Fibroblast of skin of left quadriceps (primary cell): ENCODE data around the gene TOMM7.
"Not testable (repeated sequence)": the region's sequence is repeated elsewhere in the genome, so short reads cannot be mapped to it uniquely, and the experiment has no call there.

Experiments
- DNase-seq, 2 experiments: peaks; one replicate each; pipeline ENCODE4 v3.0.0-alpha.2; 2013; ENCODE audit warnings: low read depth in 2 of 2

TOMM7 gene

GRCh38 chr7:22821702-22822485 lies 755 bp downstream of the TOMM7 start:
- no peak for DNase-seq

- no peak for DNase-seq
Observed at GRCh38 chr7:22819476-22819875, 3.2 kb downstream of the TOMM7 start.

GRCh38 chr7:22814261-22815208 lies 8.1 kb downstream of the TOMM7 start:
- DNase-seq: no peak

GRCh38 chr7:22812353-22812752 lies 10.3 kb downstream of the TOMM7 start:
- DNase-seq: no peak

- DNase-seq: no peak
Observed at GRCh38 chr7:22811746-22812280, 10.8 kb downstream of the TOMM7 start.

GRCh38 chr7:22810843-22811242 lies 11.8 kb downstream of the TOMM7 start:
- no peak for DNase-seq

GRCh38 chr7:22809902-22810642 lies 12.6 kb downstream of the TOMM7 start:
- DNase-seq: no peak

- no peak for DNase-seq
Observed at GRCh38 chr7:22808140-22808539, 14.5 kb downstream of the TOMM7 start.

GRCh38 chr7:22806752-22807151 lies 15.9 kb downstream of the TOMM7 start:
- DNase-seq: no peak

GRCh38 chr7:22805227-22805626 lies 17.4 kb downstream of the TOMM7 start:
- no peak for DNase-seq

GRCh38 chr7:22802831-22803230 lies 19.8 kb downstream of the TOMM7 start:
- not testable (repeated sequence) for DNase-seq

GRCh38 chr7:22802426-22802825 lies 20.2 kb downstream of the TOMM7 start:
- DNase-seq: no peak

GRCh38 chr7:22801912-22802311 lies 20.7 kb downstream of the TOMM7 start:
- DNase-seq: no peak

GRCh38 chr7:22799633-22800032 lies 23.0 kb downstream of the TOMM7 start:
- DNase-seq: no peak

GRCh38 chr7:22793593-22794462 lies 28.8 kb downstream of the TOMM7 start:
- no peak for DNase-seq

- no peak for DNase-seq
Observed at GRCh38 chr7:22791204-22792158, 31.2 kb downstream of the TOMM7 start.

GRCh38 chr7:22790640-22791039 lies 32.0 kb downstream of the TOMM7 start:
- not testable (repeated sequence) for DNase-seq

GRCh38 chr7:22787951-22788350 lies 34.7 kb downstream of the TOMM7 start:
- DNase-seq: no peak

- no peak for DNase-seq
Observed at GRCh38 chr7:22786290-22786932, 36.2 kb downstream of the TOMM7 start.
